Measurements from ENCODE around the gene IRX3. TPM values are rescaled to one million over a fixed set of nuclear protein-coding genes. Genes with fewer than 3 reads are reported as not detected.

Gene IRX3
- total RNA-seq, 1 donor from 2014 or later = 89.2 TPM

GRCh38 chr16:54287131-54288029 lies 793 bp upstream of the IRX3 start:
- intact Hi-C loops (cut with DNase I) = no loop called here
- H3K36me3 ChIP-seq = no peaks in the 10 kb centered on the region
- peaks cover 78% of the 10 kb centered on the region for H3K27me3 ChIP-seq
- DNase-seq (peak; percentile 84), ATAC-seq (peak; percentile 8)
- no peaks in the 10 kb centered on the region for H3K9me3 ChIP-seq
- peaks cover 14% of the 10 kb centered on the region for H3K4me1 ChIP-seq
- peak overlapping the region; percentile 82 for H3K27ac ChIP-seq
- peak overlapping the region; percentile 60 for H3K4me3 ChIP-seq
- TF ChIP-seq, protein P1, sequence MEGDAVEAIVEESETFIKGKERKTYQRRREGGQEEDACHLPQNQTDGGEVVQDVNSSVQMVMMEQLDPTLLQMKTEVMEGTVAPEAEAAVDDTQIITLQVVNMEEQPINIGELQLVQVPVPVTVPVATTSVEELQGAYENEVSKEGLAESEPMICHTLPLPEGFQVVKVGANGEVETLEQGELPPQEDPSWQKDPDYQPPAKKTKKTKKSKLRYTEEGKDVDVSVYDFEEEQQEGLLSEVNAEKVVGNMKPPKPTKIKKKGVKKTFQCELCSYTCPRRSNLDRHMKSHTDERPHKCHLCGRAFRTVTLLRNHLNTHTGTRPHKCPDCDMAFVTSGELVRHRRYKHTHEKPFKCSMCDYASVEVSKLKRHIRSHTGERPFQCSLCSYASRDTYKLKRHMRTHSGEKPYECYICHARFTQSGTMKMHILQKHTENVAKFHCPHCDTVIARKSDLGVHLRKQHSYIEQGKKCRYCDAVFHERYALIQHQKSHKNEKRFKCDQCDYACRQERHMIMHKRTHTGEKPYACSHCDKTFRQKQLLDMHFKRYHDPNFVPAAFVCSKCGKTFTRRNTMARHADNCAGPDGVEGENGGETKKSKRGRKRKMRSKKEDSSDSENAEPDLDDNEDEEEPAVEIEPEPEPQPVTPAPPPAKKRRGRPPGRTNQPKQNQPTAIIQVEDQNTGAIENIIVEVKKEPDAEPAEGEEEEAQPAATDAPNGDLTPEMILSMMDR (IDR thresholded peaks at IDR 0.05) = no peak

GRCh38 chr16:54286090-54286365 lies 559 bp downstream of the IRX3 start:
- peak overlapping the region; percentile 81 for H3K27ac ChIP-seq
- no peaks in the 10 kb centered on the region for H3K9me3 ChIP-seq
- no peak for DNase-seq
- peaks cover 19% of the 10 kb centered on the region for H3K4me1 ChIP-seq
- peaks cover 73% of the 10 kb centered on the region for H3K27me3 ChIP-seq
- TF ChIP-seq, protein P1 (IDR thresholded peaks at IDR 0.05) = no peak
- ATAC-seq = no peak
- intact Hi-C loops (cut with DNase I) = no loop called here
- no peaks in the 10 kb centered on the region for H3K36me3 ChIP-seq
- peak overlapping the region; percentile 60 for H3K4me3 ChIP-seq

- intact Hi-C loops (cut with DNase I) = no loop called here
- H3K36me3 ChIP-seq = no peaks in the 10 kb centered on the region
- TF ChIP-seq, protein P1 (IDR thresholded peaks at IDR 0.05) = no peak
- DNase-seq = peak; percentile 75
- H3K9me3 ChIP-seq = no peaks in the 10 kb centered on the region
- peaks cover 69% of the 10 kb centered on the region for H3K27me3 ChIP-seq
- H3K4me1 ChIP-seq = peaks cover 19% of the 10 kb centered on the region
- H3K4me3 ChIP-seq = peak overlapping the region; percentile 60
- no peak for ATAC-seq
- H3K27ac ChIP-seq = peak overlapping the region; percentile 81
Measured at GRCh38 chr16:54285414-54286089, 1.0 kb downstream of the IRX3 start.

DNA sequence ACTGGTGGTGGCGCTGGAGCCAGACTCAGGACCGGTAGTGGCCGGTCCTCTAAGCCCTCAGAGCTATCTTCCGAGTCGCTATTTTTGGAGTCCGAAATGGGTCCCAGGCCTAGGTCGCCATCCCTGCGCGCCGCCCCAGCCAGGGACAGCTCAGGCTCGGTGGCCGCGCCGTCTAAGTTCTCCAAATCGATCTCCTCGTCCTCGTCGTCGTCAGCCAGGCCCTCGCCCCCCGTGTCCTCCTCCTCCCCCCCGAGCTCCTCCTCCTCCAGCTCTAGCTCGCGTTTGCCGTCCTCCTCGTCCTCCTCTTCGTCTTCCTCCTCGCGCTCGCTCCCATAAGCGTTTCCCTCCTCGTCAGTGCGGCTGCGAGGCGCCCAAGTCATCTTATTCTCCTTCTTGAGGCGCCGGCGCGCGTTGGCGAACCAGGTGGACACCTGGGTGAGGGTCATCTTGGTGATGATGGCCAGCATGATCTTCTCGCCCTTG lies 1.6 kb downstream of the IRX3 start:
- H3K27ac ChIP-seq = peak overlapping the region; percentile 81
- TF ChIP-seq, protein P1 (IDR thresholded peaks at IDR 0.05) = no peak
- intact Hi-C loops (cut with DNase I) = no loop called here
- no peaks in the 10 kb centered on the region for H3K9me3 ChIP-seq
- peak overlapping the region; percentile 60 for H3K4me3 ChIP-seq
- H3K27me3 ChIP-seq = peaks cover 63% of the 10 kb centered on the region
- no peaks in the 10 kb centered on the region for H3K36me3 ChIP-seq
- DNase-seq = peak; percentile 73
- no peak for ATAC-seq
- peaks cover 19% of the 10 kb centered on the region for H3K4me1 ChIP-seq

- Histone ChIP-seq H3K9me3 (no peaks in the 10 kb centered on the region), H3K27me3 (peaks cover 59% of the 10 kb centered on the region), H3K36me3 (no peaks in the 10 kb centered on the region), H3K27ac (peak overlapping the region; percentile 81), H3K4me1 (peaks cover 19% of the 10 kb centered on the region), H3K4me3 (peak overlapping the region; percentile 60)
- intact Hi-C loops (cut with DNase I) = no loop called here
- DNase-seq (no peak), ATAC-seq (no peak)
- TF ChIP-seq, protein P1 (IDR thresholded peaks at IDR 0.05) = no peak
Measured at GRCh38 chr16:54284319-54284930, 2.2 kb downstream of the IRX3 start.
